SKM-1 (cell line): ENCODE measurements around the gene SHKBP1.

ENCODE experiments used
- DNase-seq: peaks from one replicate; lab custom pipeline; 2025; ENCODE audit not compliant: unreplicated experiment; lab: John Stamatoyannopoulos, UW

The SHKBP1 gene

DNA sequence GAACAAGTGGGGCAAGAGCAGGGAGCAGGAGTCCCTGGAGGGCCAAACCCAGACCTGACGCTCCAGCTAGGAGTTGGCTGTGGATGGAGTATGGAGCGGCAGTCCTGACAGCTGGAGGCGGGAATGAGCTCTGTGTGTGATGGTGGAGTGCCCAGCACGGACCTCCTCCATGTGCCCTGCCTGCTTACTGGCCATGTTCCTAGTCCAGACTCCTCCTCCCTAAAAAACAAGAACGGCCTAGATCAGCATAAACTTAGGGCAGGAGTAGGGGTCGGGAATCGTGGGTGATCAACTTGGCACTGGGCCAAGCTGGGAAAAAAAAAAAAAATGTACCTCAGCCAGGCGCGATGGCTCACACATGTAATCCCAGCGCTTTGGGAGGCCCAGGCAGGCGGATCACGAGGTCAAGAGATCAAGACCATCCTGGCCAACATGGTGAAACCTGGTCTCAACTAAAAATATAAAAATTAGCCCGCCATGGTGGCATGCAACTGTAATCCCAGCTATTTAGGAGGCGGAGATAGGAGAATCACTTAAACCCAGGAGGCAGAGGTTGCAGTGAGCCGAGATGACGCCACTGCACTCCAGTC lies 54.0 kb downstream of the SHKBP1 start:
- no peak for DNase-seq

- no peak for DNase-seq
These were observed 55.8 kb downstream of the SHKBP1 start for GRCh38 chr19:40632311-40633036.

- DNase-seq: no peak
These were observed 56.5 kb downstream of the SHKBP1 start for GRCh38 chr19:40633207-40633606.

GRCh38 chr19:40638327-40638726 lies 61.7 kb downstream of the SHKBP1 start:
- no peak for DNase-seq

GRCh38 chr19:40639638-40639982 lies 62.9 kb downstream of the SHKBP1 start:
- DNase-seq: no peak

GRCh38 chr19:40640744-40641143 lies 64.1 kb downstream of the SHKBP1 start:
- no peak for DNase-seq
